Astrocyte of the hippocampus (primary cell): Measurements from ENCODE around the gene FUT3.
"Not testable (repeated sequence)": the region's sequence is repeated elsewhere in the genome, so short reads cannot be mapped to it uniquely, and the experiment has no call there.

Experiments used
- DNase-seq: peaks from one replicate; pipeline ENCODE4 v3.0.0; 2011; ENCODE audit warnings: low read depth, low spot score

Gene FUT3

DNA sequence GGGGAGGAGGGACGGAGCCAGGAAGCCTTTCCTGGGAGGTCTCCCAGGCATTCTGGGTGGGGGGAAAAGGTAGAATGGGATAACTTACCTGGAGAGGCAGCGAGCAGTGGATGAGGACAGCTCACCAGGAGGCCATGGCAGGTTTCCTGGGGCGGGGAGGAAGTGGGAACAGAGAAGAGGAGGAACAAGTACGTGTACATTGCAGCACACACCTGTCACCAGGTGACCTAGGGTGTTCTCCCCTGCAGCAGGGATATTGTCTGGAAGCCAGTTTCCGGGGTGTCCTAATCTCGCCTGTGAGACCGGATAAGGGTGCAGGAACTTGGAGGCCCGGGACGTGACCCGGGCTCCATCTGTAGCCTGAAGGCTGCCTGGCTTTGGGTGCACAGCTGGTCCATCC, at the start of gene FUT3:
FUT3 (minus strand) TSS at position 148 of the 400 bp plus-strand sequence.
- DNase-seq, result no peak

DNA sequence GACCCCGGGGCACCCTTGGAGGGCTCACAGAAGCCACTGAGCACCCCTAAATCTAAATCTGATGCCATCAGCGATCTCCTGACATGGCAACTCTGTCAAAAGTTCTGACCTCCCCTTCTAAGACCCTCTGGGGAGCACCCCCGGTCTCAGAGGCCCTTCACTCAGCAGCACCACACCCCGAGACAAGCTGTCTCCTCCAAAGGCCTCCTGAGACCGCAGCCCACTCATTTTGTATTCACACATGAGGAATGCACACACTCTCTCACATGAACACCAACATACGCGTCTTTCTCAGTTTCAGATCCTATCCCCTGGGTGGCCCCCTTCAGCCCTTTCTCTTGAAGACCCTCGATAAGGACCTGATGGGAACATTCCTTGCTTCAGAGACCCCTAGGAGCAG, 49.7 kb upstream of the FUT3 start:
- DNase-seq, result no peak

DNA sequence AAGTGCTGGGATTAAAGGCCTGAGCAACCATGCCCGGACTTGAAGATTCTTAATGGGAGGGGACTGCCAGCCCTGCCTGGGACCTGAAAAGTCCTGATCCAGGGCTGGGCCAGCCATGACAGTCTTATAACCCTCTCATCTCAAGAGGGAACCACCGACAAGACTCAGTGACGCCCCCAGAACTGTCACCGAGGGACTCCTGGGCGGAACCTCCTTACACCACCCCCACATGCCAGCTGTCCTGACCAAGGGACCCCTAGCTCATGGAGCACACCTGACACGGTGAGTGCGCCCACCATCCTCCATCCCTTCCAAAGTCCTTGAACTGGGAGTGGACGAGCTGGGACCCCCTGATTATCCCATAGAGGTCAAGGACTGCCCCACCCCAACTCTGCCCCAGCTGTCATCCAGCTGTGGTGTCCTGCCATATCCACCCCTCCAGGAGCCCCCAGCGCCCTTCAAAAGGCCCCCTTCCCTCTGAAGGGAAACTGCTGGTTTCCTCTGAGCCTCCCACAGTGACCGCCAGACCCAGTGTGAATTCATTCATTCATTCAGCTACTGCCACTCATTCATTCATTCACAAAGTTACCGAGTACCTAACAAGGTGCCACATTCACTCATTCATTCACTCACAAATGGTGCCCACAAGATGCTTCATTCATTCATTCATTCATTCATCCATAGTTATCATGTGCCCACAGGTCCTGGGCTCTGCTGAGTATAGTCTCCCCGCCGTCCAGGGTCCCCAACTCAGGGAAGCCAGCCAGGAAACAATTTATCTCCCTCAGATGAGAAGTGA, 48.7 kb upstream of the FUT3 start:
- DNase-seq, result no peak

DNA sequence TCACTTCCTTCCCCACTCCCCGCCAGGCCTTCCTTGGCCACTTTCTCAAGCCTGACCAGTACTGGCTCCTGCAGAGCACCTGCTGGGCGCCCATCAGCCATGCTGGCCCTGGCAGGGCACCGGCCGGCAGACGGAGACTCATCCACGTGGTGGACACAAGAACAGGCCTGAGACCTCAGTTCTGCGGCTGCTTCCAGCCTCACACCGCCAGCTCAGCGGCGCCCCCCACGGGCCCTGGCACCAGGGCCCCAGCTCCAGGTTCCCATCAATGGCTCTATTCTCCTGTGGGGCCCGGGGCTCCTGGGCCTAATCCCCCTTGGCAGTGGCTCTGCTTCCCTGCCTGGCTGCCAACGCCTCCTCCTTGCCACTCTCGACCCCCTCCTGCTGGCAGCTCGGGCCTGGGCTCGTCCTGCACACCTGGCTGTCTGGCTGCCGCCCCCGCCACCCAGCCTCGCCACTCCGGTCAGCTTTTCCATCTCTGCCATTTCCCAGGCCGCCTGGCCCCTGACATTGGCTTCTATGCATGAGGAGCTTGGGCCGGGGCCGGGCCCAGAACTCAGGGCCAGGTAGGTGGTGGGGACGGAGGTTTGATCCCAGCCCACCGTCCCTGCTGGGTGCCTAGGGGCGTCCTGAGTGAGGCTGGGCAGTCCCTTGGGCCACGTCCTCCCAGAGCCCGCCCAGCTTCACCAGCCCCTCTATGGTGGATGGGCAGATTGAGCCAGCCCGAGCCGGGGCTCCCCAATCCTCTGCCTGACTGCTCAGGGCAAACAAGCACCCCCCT, 46.1 kb upstream of the FUT3 start:
- no peak for DNase-seq

DNA sequence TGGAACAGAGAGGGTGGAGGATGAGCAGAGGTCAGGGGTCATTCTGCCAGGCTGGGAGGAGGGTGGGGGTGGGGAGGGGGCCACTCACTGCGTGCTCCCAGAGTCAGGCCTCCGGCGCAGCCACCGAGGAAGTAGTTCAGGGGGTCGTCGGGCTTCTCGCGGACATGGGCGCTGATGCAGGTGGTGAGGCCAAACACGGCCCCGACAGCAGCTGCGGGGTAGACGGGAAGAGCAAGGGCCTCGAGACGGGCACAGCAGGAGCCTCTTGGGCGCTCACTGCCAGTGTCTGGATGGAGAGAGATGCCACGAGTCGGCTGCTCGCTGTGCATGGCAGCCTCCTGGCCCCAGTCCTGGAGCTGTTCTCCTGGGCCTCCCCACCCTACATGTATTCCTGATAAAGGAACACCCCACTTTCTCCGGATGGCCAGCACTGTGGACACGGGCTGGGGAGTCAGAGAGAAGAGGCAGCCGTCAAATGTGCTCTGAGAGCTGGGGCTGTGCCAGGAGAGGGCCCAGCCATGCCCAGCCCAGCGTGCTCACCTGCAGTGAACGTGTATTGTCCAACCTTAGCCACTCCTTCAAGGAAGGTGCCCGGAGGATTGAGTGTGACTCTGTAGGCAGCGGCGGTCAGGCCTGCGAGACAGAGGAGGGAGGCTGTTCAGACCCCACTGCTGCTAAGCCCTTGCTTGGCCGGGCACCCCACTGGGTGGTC, 45.3 kb upstream of the FUT3 start:
- DNase-seq, result no peak

DNA sequence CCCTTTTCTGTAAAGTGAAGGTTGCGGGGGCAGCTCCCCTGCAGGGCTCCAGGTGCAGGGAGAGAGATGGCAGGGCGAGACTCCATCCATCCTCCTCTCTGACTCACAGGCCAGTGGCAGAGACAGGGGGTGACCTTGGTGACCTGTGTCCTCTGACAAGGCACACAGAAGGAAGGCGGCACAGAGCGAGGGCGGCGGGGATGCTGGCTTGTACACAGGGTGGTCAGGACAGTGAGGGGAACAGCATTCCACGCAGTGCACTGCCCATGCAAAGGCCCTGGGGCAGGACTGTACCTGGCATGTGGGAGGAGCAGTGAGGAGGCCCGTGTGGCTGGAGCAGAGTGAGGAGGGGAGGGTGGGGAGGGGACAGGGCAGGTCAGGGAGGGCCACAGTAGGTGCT, 44.6 kb upstream of the FUT3 start:
- no peak for DNase-seq

DNA sequence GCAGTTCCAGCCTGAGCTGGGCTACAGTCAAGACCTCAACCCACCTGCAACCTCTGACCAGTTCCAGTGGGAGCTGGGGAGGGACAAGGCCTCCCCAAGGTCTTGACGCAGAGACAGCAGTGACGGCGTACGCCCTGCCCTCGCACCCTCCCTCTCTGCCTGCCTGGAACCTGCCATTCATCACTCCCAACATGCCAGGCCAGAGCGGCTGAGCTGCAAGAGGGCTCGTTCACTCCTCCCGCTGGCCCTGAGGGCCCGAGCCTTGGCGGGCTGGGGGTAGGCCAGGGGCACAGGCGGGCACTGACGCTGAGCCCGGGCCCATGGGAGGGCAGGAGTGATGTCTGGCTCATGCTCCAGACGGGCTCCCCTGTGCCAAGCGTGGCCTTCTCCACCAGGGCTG, 44.2 kb upstream of the FUT3 start:
- no peak for DNase-seq

DNA sequence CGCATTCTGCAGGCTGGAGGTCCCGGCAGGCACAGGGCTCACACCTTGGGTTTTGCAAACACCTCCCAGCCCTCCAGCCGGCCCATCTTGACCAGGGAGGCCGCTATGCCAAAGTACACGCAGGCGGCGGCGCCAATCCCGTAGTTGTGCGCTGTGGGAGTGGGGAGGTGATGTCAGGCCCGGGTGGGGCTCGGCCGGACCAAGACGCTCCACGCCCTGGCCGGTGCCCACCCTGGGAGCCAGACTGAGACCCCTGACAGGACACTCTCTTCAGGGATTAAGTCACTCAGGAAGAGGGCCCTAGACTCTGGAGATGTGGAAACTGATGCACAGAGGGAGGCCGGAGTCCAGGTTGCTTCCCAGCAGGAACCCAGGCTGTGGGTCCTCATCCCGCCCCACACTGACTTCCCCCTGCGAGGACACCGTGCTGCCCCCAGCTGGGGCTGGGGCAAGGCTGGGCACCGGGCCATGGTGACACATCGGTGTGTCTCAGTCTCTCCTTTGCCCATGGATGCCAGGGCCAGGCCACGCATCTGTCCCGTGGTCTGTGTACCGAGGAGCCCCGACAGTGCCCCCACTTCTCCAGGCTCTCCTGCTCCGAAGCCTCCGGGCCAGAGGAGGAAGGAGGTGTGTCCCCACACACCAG, 43.6 kb upstream of the FUT3 start:
- DNase-seq, result no peak

DNA sequence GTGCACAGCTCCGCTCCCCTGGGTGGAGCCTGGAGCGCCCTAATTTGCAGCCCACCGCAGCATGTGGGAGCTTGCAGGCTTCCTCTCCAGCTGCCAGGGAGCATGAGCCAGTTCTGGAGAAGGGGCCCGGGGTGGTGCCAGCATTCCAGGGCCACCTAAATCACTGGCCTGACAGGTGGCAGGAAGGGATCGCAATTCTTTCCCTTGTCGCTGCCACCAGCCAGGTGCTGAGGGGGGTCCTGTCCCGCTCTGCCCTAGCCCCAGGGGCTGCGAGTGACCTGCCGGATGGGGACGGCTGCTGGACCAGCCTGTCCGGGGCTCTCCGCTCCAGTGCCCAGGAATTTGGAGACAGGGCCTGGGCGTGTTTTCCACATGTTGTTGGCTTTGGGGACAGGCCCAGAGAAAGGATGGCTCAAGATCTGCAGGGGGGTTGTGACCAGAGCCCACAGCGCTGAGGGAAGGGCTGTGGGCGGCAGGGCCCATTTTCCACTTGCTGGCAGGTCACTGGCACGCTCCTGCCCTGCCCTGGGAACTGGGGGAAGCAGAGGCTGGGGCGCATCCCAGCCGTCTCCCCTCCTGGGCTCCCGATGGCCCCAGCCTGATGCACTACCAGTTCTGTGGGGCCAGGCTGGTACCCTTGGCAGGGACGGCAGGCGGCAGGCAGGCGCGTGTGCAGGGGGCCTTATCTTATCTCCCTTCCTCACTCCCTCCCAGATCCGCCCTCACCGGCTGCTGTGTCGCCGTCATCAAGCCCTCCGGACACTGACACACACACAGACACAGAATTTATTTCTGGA, 42.9 kb upstream of the FUT3 start:
- DNase-seq, result no peak

DNA sequence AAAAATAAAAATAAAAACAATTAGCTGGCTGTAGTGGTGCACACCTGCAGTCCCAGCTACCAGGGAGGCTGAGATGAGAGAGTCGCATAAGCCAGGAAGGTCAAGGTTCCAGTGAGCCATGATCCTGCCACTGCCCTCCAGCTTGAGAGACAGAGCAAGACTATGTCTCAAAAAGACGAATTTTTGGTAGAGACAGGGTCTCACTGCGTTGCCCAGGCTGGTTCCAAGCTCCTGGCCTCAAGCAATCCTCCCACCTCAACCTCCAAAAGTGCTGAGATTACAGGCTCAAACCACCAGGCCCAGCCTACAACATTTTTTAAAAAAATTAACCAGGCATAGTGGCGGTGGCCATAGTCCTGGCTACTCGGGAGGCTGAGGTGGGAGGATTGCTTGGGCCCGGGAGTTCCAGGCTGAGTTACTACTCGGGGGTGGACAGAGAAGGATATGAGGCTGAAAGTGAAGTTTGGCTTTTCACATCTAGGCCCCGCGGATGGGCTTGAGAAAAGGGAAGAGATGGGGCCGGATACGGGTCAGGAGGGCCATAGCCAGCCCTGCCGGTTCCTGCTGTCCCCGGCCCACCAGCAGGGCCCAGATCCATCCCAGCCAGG, 42.2 kb upstream of the FUT3 start:
- no peak for DNase-seq

DNA sequence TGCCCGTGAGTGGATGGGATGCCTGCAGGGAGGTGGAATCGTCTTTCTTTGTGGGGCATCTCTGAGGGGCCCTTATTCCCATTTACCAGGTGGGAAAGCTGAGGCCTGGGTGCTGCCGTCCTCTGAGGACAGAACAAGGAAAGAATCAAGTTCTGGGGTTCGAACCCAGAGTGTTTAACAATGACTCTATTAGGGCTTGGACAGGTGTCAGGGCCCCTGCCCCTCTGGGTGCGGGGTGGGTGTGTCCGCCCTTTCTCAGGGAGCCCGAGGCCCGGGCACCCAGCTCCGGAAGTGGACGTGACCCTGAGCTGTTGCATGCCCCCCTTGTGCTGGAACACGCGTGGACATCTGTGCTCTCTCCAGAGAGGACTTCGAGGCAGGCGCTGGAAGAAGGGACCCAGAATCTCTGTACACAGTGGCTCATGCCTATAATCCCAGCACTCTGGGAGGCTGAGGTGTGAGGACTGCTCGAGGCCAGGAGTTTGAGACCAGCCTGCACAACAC, 41.6 kb upstream of the FUT3 start:
- no peak for DNase-seq

DNA sequence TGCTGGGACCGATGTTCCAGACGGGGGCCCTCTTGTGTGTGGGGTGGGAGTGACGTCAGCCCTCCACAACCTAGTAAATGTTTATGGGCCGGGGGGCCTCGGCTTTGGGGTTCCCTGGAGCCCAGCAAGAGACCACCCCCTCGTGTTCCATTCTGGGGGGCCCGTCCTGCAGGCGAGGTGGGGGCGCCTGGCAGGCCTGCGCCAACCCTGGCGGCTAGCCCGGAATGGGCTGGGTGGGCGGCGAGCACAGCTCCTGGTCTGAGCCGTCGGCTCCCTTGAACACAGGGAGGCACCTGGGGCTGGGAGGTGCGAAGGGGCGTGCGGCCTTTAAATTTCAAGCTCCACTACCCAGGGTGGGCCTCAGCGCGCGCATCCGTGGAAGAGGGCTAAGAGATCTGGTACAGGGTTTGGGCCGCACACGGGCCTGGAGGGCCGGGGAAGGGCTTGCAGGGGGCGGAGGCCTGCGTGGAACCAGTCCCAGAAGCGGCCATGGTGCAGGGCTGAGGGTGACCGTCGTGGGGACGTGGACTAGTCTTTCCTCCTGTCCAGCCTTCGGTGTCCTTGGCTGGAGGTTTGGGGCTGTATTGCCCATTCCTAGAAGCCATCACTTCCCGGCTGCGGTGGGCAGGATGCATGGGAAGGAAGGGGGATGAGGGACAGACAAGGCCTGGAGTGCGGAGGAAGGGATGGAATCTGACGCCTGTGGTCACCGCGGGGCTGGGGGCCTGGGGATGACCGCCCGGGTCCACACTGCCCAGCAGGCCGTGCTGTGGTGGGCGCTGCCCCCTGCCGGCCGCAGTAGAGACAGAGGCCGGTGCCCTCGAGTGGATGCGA, 40.9 kb upstream of the FUT3 start:
- peak; percentile 77 for DNase-seq

DNA sequence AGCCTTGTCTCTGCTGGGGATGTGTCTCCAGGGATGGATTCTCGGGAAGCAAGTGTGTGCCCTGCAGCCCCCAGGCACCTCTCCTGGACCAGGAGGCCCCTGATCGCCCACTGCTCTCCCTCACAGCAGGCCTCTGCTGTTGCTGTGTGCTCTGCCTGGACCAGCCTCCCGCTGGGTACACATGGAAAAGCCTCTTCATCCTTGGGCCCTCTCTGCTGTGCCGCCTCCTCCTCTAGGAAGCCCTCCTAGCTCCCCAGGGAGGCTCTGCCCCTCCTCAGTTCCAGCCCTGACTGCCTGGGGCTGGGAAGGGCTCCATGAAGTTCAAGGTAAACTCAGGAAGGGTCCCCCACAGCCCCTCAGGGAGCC, 40.3 kb upstream of the FUT3 start:
- no peak for DNase-seq

DNA sequence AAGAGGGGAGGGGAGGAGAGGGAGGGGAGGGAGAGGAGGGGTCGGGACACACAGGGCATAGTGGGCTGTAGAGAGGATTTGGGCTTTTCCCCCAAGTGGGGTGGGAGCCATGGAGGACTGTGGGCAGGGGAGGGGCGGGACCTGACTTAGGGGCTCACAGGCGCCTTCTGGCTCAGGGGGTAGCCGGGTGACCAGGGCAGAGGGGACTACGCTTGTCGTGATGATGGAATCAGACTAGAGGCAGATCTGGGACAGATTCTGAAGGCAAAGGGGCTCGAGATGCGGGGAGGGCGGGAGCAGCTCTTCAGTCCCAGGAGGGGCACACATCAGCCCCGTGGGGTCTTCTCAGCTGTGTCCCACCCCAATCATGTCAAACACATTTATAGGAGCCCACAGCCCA, 38.9 kb upstream of the FUT3 start:
- no peak for DNase-seq

DNA sequence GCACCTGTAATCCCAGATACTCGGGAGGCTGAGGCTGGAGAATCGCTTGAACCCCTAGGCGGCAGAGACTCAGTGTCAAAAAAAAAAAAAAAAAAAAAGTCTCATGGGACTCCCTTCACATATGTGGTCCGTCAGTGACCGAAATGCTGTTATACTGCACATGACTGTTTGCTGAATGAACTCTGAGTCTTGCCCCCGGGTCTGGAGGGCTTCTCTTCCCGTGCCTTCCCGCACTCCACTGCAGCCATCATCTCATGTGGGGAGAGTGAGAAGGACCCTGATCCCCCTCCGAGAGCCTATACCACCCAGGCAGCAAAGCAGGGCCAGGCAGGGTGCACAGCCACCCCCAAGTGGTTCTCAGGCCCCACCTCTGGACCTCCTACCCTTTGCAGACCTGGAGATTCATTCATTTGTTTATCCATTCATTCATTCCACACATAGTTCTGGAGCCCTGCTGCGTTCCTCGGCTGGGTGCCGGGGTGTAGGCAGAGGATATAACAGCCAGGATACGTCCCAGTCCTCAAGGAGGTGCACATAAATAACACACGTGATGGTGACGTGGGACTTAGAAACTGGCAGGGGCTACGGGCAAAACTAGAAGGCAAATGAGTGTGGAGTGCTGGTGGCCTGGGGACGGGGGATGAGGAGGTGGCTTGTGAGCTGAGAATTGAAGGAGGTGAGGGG, 38.2 kb upstream of the FUT3 start:
- no peak for DNase-seq

DNA sequence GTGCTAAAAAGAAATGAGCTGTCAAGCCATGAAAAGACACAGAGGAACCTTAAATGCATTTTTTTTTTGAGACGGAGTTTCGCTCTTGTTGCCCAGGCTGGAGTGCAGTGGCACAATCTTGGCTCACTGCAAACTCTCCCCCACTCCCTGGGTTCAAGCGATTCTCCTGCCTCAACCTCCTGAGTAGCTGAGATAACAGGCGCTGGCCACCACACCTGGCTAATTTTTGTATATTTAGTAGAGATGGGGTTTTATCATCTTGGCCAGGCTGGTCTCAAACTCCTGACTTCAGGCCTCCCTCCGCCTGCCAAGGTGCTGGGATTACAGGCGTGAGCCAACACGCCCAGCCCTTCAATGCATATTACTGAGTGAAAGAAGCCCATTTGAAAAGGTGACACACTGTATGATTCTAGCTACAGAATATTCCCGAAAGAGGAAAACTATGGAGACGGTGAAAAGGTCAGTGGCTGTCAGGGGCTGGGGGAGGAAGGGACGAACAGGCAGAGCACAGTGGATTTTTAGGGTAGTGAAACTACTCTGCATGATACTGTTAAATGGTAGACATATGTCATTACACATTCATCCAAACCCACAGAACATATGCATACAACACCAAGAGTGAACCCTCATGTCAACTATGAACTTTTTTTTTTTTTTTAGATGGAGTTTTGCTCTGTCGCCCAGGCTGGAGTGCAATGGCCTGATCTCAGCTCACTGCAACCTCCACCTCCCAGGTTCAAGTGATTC, 33.0 kb upstream of the FUT3 start:
- not testable (repeated sequence) for DNase-seq

DNA sequence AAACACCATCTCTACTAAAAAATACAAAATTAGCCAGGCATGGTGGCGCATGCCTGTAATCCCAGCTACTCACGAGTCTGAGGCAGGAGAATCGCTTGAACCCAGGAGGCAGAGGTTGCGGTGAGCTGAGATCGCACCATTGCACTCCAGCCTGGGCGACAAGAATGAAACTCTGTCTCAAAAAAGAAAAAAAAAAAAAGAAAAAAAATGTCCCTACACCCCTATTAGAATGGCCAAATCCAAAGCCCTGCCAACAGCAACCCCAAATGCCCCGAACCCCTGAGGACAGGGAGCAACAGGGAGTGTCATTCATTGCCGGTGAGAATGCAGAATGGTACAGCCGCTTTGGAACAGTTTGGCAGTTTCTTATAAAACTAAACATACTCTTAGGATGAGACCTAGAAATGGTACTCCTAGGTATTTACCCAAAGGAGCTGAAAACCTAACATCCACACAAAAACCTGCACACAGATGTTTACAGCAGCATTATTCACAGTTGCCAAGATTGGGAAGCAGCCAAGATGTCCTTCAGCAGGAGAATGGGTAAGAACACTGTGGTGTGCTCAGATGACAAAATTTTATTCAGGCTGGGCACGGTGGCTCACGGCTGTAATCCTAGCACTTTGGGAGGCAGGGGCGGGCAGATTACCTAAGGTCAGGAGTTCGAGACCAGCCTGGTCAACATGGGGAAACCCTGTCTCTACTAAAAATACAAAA, 32.1 kb upstream of the FUT3 start:
- not testable (repeated sequence) for DNase-seq
